WTC11 (cell line): ENCODE data around the gene CCDC60.

Experiments
- MYBL2 ChIP-seq: sonication (generic); formaldehyde crosslinking; IDR thresholded peaks from 2 replicates; pipeline ENCODE4 v1.8.1; 2023; ENCODE audit warnings: mild to moderate bottlenecking, moderate library complexity, missing genetic modification reagents
- NFE2L1 ChIP-seq: sonication (generic); formaldehyde crosslinking; IDR thresholded peaks from 2 replicates; pipeline ENCODE4 v1.8.1; 2023; ENCODE audit warnings: missing genetic modification reagents
- NFYB ChIP-seq: sonication (generic); formaldehyde crosslinking; conservative IDR thresholded peaks from 2 replicates; pipeline ENCODE4 v1.8.0; 2022; ENCODE audit warnings: low read depth, missing genetic modification reagents
- NR2C2 ChIP-seq: sonication (generic); formaldehyde crosslinking; IDR thresholded peaks from 2 replicates; pipeline ENCODE4 v1.8.0; 2022; ENCODE audit warnings: mild to moderate bottlenecking, missing genetic modification reagents
- TP53 ChIP-seq: sonication (generic); formaldehyde crosslinking; IDR thresholded peaks from 2 replicates; pipeline ENCODE4 v1.8.1; 2023; ENCODE audit warnings: mild to moderate bottlenecking, missing genetic modification reagents
- ZNF121 ChIP-seq: sonication (generic); formaldehyde crosslinking; IDR thresholded peaks from 2 replicates; pipeline ENCODE4 v1.8.0; 2023; ENCODE audit warnings: missing genetic modification reagents
- TF ChIP-seq, protein P1 (sequence below): sonication (generic); formaldehyde crosslinking; IDR thresholded peaks from 2 replicates; pipeline ENCODE4 v1.8.0; 2022; ENCODE audit warnings: mild to moderate bottlenecking, missing genetic modification reagents
- TF ChIP-seq, protein P2 (sequence below): sonication (generic); formaldehyde crosslinking; IDR thresholded peaks from 2 replicates; pipeline ENCODE4 v1.8.0; 2022; ENCODE audit warnings: mild to moderate bottlenecking, missing genetic modification reagents
- TF ChIP-seq, protein P3 (sequence below): fragments of 200-600 bp; IDR thresholded peaks from 2 replicates; pipeline ENCODE4 v1.8.0; 2022; ENCODE audit warnings: antibody characterized with exemption
- TF ChIP-seq, protein P4 (sequence below): sonication (generic); formaldehyde crosslinking; conservative IDR thresholded peaks from 2 replicates; pipeline ENCODE4 v1.8.1; 2022; ENCODE audit warnings: mild to moderate bottlenecking, missing genetic modification reagents
- TF ChIP-seq, protein P5 (sequence below): sonication (generic); formaldehyde crosslinking; IDR thresholded peaks from 2 replicates; pipeline ENCODE4 v1.8.1; 2023; ENCODE audit warnings: mild to moderate bottlenecking, missing genetic modification reagents, borderline replicate concordance
- TF ChIP-seq, protein P6 (sequence below): sonication (generic); formaldehyde crosslinking; IDR thresholded peaks from 2 replicates; pipeline ENCODE4 v1.8.1; 2022; ENCODE audit warnings: low read depth, missing genetic modification reagents, borderline replicate concordance

DNA sequence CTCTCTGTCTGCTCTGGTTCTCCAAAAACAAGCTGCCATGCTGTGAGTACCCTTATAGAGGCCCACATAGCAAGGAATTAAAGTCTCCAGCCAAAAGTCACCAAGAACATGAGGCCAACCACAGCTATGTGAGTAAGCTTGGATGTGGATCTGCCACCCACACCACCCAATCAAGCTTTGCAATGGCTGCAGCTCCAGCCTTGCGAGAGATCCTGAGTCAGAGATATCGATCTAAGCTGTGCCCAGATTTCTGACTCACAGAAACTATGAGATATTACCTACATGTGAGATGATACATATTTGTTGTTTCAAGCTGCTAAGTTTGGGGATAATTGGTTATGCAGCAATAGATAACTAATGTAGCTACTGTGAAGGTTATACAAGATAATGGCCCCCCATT, 243.6 kb downstream of the CCDC60 start:
- TF ChIP-seq, protein P1, sequence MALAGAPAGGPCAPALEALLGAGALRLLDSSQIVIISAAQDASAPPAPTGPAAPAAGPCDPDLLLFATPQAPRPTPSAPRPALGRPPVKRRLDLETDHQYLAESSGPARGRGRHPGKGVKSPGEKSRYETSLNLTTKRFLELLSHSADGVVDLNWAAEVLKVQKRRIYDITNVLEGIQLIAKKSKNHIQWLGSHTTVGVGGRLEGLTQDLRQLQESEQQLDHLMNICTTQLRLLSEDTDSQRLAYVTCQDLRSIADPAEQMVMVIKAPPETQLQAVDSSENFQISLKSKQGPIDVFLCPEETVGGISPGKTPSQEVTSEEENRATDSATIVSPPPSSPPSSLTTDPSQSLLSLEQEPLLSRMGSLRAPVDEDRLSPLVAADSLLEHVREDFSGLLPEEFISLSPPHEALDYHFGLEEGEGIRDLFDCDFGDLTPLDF (CRISPR knock-in tag): no peak
- TF ChIP-seq TP53 (CRISPR knock-in tag): no peak
- TF ChIP-seq, protein P2, sequence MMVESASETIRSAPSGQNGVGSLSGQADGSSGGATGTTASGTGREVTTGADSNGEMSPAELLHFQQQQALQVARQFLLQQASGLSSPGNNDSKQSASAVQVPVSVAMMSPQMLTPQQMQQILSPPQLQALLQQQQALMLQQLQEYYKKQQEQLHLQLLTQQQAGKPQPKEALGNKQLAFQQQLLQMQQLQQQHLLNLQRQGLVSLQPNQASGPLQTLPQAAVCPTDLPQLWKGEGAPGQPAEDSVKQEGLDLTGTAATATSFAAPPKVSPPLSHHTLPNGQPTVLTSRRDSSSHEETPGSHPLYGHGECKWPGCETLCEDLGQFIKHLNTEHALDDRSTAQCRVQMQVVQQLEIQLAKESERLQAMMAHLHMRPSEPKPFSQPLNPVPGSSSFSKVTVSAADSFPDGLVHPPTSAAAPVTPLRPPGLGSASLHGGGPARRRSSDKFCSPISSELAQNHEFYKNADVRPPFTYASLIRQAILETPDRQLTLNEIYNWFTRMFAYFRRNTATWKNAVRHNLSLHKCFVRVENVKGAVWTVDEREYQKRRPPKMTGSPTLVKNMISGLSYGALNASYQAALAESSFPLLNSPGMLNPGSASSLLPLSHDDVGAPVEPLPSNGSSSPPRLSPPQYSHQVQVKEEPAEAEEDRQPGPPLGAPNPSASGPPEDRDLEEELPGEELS (CRISPR knock-in tag): no peak
- TF ChIP-seq, protein P3, sequence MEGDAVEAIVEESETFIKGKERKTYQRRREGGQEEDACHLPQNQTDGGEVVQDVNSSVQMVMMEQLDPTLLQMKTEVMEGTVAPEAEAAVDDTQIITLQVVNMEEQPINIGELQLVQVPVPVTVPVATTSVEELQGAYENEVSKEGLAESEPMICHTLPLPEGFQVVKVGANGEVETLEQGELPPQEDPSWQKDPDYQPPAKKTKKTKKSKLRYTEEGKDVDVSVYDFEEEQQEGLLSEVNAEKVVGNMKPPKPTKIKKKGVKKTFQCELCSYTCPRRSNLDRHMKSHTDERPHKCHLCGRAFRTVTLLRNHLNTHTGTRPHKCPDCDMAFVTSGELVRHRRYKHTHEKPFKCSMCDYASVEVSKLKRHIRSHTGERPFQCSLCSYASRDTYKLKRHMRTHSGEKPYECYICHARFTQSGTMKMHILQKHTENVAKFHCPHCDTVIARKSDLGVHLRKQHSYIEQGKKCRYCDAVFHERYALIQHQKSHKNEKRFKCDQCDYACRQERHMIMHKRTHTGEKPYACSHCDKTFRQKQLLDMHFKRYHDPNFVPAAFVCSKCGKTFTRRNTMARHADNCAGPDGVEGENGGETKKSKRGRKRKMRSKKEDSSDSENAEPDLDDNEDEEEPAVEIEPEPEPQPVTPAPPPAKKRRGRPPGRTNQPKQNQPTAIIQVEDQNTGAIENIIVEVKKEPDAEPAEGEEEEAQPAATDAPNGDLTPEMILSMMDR: no peak
- TF ChIP-seq, protein P4, sequence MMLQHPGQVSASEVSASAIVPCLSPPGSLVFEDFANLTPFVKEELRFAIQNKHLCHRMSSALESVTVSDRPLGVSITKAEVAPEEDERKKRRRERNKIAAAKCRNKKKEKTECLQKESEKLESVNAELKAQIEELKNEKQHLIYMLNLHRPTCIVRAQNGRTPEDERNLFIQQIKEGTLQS: no peak
- TF ChIP-seq ZNF121 (CRISPR knock-in tag): no peak
- TF ChIP-seq, protein P5, sequence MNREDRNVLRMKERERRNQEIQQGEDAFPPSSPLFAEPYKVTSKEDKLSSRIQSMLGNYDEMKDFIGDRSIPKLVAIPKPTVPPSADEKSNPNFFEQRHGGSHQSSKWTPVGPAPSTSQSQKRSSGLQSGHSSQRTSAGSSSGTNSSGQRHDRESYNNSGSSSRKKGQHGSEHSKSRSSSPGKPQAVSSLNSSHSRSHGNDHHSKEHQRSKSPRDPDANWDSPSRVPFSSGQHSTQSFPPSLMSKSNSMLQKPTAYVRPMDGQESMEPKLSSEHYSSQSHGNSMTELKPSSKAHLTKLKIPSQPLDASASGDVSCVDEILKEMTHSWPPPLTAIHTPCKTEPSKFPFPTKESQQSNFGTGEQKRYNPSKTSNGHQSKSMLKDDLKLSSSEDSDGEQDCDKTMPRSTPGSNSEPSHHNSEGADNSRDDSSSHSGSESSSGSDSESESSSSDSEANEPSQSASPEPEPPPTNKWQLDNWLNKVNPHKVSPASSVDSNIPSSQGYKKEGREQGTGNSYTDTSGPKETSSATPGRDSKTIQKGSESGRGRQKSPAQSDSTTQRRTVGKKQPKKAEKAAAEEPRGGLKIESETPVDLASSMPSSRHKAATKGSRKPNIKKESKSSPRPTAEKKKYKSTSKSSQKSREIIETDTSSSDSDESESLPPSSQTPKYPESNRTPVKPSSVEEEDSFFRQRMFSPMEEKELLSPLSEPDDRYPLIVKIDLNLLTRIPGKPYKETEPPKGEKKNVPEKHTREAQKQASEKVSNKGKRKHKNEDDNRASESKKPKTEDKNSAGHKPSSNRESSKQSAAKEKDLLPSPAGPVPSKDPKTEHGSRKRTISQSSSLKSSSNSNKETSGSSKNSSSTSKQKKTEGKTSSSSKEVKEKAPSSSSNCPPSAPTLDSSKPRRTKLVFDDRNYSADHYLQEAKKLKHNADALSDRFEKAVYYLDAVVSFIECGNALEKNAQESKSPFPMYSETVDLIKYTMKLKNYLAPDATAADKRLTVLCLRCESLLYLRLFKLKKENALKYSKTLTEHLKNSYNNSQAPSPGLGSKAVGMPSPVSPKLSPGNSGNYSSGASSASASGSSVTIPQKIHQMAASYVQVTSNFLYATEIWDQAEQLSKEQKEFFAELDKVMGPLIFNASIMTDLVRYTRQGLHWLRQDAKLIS (CRISPR knock-in tag): no peak
- TF ChIP-seq, protein P6, sequence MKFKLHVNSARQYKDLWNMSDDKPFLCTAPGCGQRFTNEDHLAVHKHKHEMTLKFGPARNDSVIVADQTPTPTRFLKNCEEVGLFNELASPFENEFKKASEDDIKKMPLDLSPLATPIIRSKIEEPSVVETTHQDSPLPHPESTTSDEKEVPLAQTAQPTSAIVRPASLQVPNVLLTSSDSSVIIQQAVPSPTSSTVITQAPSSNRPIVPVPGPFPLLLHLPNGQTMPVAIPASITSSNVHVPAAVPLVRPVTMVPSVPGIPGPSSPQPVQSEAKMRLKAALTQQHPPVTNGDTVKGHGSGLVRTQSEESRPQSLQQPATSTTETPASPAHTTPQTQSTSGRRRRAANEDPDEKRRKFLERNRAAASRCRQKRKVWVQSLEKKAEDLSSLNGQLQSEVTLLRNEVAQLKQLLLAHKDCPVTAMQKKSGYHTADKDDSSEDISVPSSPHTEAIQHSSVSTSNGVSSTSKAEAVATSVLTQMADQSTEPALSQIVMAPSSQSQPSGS (CRISPR knock-in tag): no peak
- no peak for TF ChIP-seq NFYB (CRISPR knock-in tag)
- no peak for TF ChIP-seq NFE2L1 (CRISPR knock-in tag)
- TF ChIP-seq NR2C2 (CRISPR knock-in tag): no peak
- TF ChIP-seq MYBL2: no peak
